H9 (cell line): ENCODE results near the gene FAM117A. TPM values are rescaled to one million over a fixed set of nuclear protein-coding genes. Genes with fewer than 3 reads are reported as not detected.

Experiments used
- DNase-seq: peaks from one replicate; pipeline ENCODE4 v3.0.0-alpha.2; 2017
- H2AFZ ChIP-seq: one replicate; pipeline ENCODE4 v1.6.1; 2013; ENCODE audit warnings: mild to moderate bottlenecking, low read length, control low read depth, moderate library complexity
- H2AK5ac ChIP-seq: 2 replicates; pipeline ENCODE4 v1.6.1; 2013; ENCODE audit warnings: low read length, control low read depth, mixed read lengths; ENCODE audit not compliant: insufficient read length
- H2BK120ac ChIP-seq: one replicate; pipeline ENCODE4 v1.6.1; 2013; ENCODE audit warnings: low read depth, mild to moderate bottlenecking, low read length, control low read depth, inconsistent platforms; ENCODE audit not compliant: poor library complexity, severe bottlenecking
- H2BK12ac ChIP-seq: 2 replicates; pipeline ENCODE4 v1.6.1; 2013; ENCODE audit warnings: low read length, control low read depth, mixed read lengths, low read depth; ENCODE audit not compliant: insufficient read length
- H2BK15ac ChIP-seq: 2 replicates; pipeline ENCODE4 v1.6.1; 2013; ENCODE audit warnings: low read depth, low read length, control low read depth
- H2BK20ac ChIP-seq: one replicate; pipeline ENCODE4 v1.6.1; 2013; ENCODE audit warnings: low read depth, mild to moderate bottlenecking, low read length, control low read depth, inconsistent platforms; ENCODE audit not compliant: poor library complexity, severe bottlenecking
- H2BK5ac ChIP-seq: 2 replicates; pipeline ENCODE4 v1.6.1; 2013; ENCODE audit warnings: low read length, control low read depth, mixed read lengths; ENCODE audit not compliant: insufficient read length
- H3K14ac ChIP-seq: 2 replicates; pipeline ENCODE4 v1.6.1; 2013; ENCODE audit warnings: low read length, control low read depth; ENCODE audit not compliant: insufficient read depth
- H3K18ac ChIP-seq: 2 replicates; pipeline ENCODE4 v1.6.1; 2013; ENCODE audit warnings: low read depth, mild to moderate bottlenecking, mixed read lengths, low read length, control low read depth; ENCODE audit not compliant: insufficient read length
- H3K23ac ChIP-seq: 2 replicates; pipeline ENCODE4 v1.6.1; 2013; ENCODE audit warnings: low read length, control low read depth, mixed read lengths, low read depth; ENCODE audit not compliant: insufficient read length
- H3K23me2 ChIP-seq: 2 replicates; pipeline ENCODE4 v1.6.1; 2013; ENCODE audit warnings: low read depth, mild to moderate bottlenecking, mixed read lengths, low read length, control low read depth; ENCODE audit not compliant: insufficient read length, poor library complexity, severe bottlenecking
- H3K27ac ChIP-seq: 2 replicates; pipeline ENCODE4 v1.5.1; 2013; ENCODE audit warnings: low read length, control low read depth, mixed read lengths, low read depth; ENCODE audit not compliant: insufficient read length
- H3K27me3 ChIP-seq: 2 replicates; pipeline ENCODE4 v1.6.1; 2013; ENCODE audit warnings: low read length, control low read depth, inconsistent platforms; ENCODE audit not compliant: insufficient read depth
- H3K4ac ChIP-seq: 2 replicates; pipeline ENCODE4 v1.6.1; 2013; ENCODE audit warnings: low read depth, mild to moderate bottlenecking, control low read depth, inconsistent platforms, low read length, moderate library complexity
- H3K4me1 ChIP-seq: 2 replicates; pipeline ENCODE4 v1.6.1; 2013; ENCODE audit warnings: low read length, control low read depth, inconsistent platforms; ENCODE audit not compliant: insufficient read depth
- H3K4me2 ChIP-seq: 2 replicates; pipeline ENCODE4 v1.6.1; 2013; ENCODE audit warnings: low read length, control low read depth, mixed read lengths; ENCODE audit not compliant: insufficient read length, insufficient read depth
- H3K56ac ChIP-seq: 2 replicates; pipeline ENCODE4 v1.6.1; 2013; ENCODE audit warnings: low read depth, mild to moderate bottlenecking, mixed read lengths, low read length, control low read depth; ENCODE audit not compliant: insufficient read length
- H3K79me1 ChIP-seq: 2 replicates; pipeline ENCODE4 v1.6.1; 2013; ENCODE audit warnings: low read depth, mild to moderate bottlenecking, moderate library complexity, low read length, control low read depth, inconsistent platforms; ENCODE audit not compliant: insufficient read depth, poor library complexity, severe bottlenecking
- H3K79me2 ChIP-seq: 2 replicates; pipeline ENCODE4 v1.6.1; 2013; ENCODE audit warnings: low read length, control low read depth, inconsistent platforms; ENCODE audit not compliant: insufficient read depth
- H3K9ac ChIP-seq: 2 replicates; pipeline ENCODE4 v1.6.1; 2013; ENCODE audit warnings: low read length, control low read depth, mixed read lengths; ENCODE audit not compliant: insufficient read length; ENCODE audit errors: extremely low read depth
- H3K9me3 ChIP-seq: one replicate; pipeline ENCODE4 v1.6.1; 2013; ENCODE audit warnings: low read depth, low read length, inconsistent platforms; ENCODE audit not compliant: control insufficient read depth
- H3T11ph ChIP-seq: one replicate; pipeline ENCODE4 v1.6.1; 2013; ENCODE audit warnings: mild to moderate bottlenecking, low read length, control low read depth, inconsistent platforms
- H4K20me1 ChIP-seq: one replicate; pipeline ENCODE4 v1.6.1; 2013; ENCODE audit not compliant: control insufficient read depth, insufficient read length, insufficient read depth
- H4K5ac ChIP-seq: 2 replicates; pipeline ENCODE4 v1.6.1; 2013; ENCODE audit warnings: low read depth, mild to moderate bottlenecking, mixed read lengths, low read length, control low read depth; ENCODE audit not compliant: insufficient read length
- H4K8ac ChIP-seq: replicated peaks from 2 replicates; pipeline ENCODE4 v1.6.1; 2013; ENCODE audit warnings: low read length, control low read depth, mixed read lengths, low read depth; ENCODE audit not compliant: insufficient read length
- H4K91ac ChIP-seq: 2 replicates; pipeline ENCODE4 v1.6.1; 2013; ENCODE audit warnings: low read depth, mild to moderate bottlenecking, moderate library complexity, mixed read lengths, low read length, control low read depth; ENCODE audit not compliant: insufficient read length
- H3K27ac Mint-ChIP-seq, 3 experiments: 2 replicates in 2 of 3; 3 replicates in 1 of 3; pipeline ENCODE4 v1.8.0; 2020 to 2021; ENCODE audit warnings: mixed read lengths in 3 of 3, mild to moderate bottlenecking in 1 of 3, moderate library complexity in 1 of 3
- H3K27me3 Mint-ChIP-seq: 2 replicates; pipeline ENCODE4 v1.8.0; 2021; ENCODE audit warnings: low read depth, mild to moderate bottlenecking, moderate library complexity, mixed read lengths
- H3K36me3 Mint-ChIP-seq, 3 experiments: 2 replicates in 2 of 3; 3 replicates in 1 of 3; pipeline ENCODE4 v1.8.0; 2020 to 2021; ENCODE audit warnings: low read depth in 3 of 3, mixed read lengths in 3 of 3; ENCODE audit not compliant: insufficient read depth in 1 of 3
- H3K4me1 Mint-ChIP-seq, 2 experiments: 2 replicates each; pipeline ENCODE4 v1.8.0; 2020; ENCODE audit warnings: mixed read lengths in 2 of 2
- H3K4me3 Mint-ChIP-seq, 2 experiments: 2 replicates in 1 of 2; 3 replicates in 1 of 2; pipeline ENCODE4 v1.8.0; 2020 to 2021; ENCODE audit warnings: mild to moderate bottlenecking in 2 of 2, mixed read lengths in 2 of 2, moderate library complexity in 1 of 2
- H3K9me3 Mint-ChIP-seq, 2 experiments: 2 replicates in 1 of 2; 3 replicates in 1 of 2; pipeline ENCODE4 v1.8.0; 2020; ENCODE audit warnings: mild to moderate bottlenecking in 2 of 2, mixed read lengths in 2 of 2, moderate library complexity in 1 of 2
- WGBS: extraction: QIAGEN DNeasy Blood & Tissue Kit; methylation state at CpG from one replicate; pipeline ENCODE4 v1.1.7; 2013; ENCODE audit warnings: missing lambda C conversion rate, low lambda C conversion rate, mixed read lengths; ENCODE audit not compliant: insufficient read length; ENCODE audit errors: extremely low coverage; 5-methylcytosine and 5-hydroxymethylcytosine counted together
- total RNA-seq: library from RNA; stranded (reverse); gene quantifications from 2 replicates; pipeline ENCODE4 v1.2.1, GENCODE V29; 2021
- TF ChIP-seq, protein P1 (sequence below): fragments of 200-600 bp; sonication (generic); conservative IDR thresholded peaks from 3 replicates; pipeline ENCODE4 v1.8.0; 2021; ENCODE audit warnings: antibody characterized with exemption, mild to moderate bottlenecking

FAM117A gene
- total RNA-seq, 1 experiment from 2014 or later: 21.1 TPM

GRCh38 chr17:49698005-49698404, 65.9 kb downstream of the FAM117A start:
- peaks cover 4% of the 10 kb centered on the region for H3K27me3 Mint-ChIP-seq
- Histone ChIP-seq H3K23ac (no peak overlapping the region), H4K20me1 (no peaks in the 10 kb centered on the region), H2BK15ac (no peak overlapping the region), H2BK20ac (no peak overlapping the region), H2AK5ac (no peak overlapping the region), H4K91ac (no peak overlapping the region), H3K4me2 (no peak overlapping the region), H3K4me1 (no peaks in the 10 kb centered on the region), H4K8ac (no peak overlapping the region), H3K27me3 (no peaks in the 10 kb centered on the region), H3K14ac (no peak overlapping the region), H2BK120ac (no peak overlapping the region), H2BK5ac (no peak overlapping the region), H3K9me3 (no peaks in the 10 kb centered on the region), H3K18ac (no peak overlapping the region), H4K5ac (no peak overlapping the region), H3T11ph (no peak overlapping the region), H3K23me2 (peaks cover 3% of the 10 kb centered on the region), H3K9ac (no peak overlapping the region), H2AFZ (no peak overlapping the region), H3K79me2 (no peaks in the 10 kb centered on the region), H3K56ac (no peak overlapping the region), H3K79me1 (no peaks in the 10 kb centered on the region), H2BK12ac (no peak overlapping the region), H3K4ac (no peak overlapping the region), H3K27ac (no peak overlapping the region)
- TF ChIP-seq, protein P1, sequence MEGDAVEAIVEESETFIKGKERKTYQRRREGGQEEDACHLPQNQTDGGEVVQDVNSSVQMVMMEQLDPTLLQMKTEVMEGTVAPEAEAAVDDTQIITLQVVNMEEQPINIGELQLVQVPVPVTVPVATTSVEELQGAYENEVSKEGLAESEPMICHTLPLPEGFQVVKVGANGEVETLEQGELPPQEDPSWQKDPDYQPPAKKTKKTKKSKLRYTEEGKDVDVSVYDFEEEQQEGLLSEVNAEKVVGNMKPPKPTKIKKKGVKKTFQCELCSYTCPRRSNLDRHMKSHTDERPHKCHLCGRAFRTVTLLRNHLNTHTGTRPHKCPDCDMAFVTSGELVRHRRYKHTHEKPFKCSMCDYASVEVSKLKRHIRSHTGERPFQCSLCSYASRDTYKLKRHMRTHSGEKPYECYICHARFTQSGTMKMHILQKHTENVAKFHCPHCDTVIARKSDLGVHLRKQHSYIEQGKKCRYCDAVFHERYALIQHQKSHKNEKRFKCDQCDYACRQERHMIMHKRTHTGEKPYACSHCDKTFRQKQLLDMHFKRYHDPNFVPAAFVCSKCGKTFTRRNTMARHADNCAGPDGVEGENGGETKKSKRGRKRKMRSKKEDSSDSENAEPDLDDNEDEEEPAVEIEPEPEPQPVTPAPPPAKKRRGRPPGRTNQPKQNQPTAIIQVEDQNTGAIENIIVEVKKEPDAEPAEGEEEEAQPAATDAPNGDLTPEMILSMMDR: no peak
- H3K27ac Mint-ChIP-seq: no peak overlapping the region
- H3K4me1 Mint-ChIP-seq: peaks cover 8% of the 10 kb centered on the region in 2 experiments
- WGBS: no CpG with 5 or more reads among the region's 6 CpGs
- DNase-seq: no peak
- H3K9me3 Mint-ChIP-seq: no peaks in the 10 kb centered on the region
- H3K36me3 Mint-ChIP-seq: peaks cover 6 to 30% (median 28%) of the 10 kb centered on the region in 3 experiments; a peak in 6 of 7 replicates
- H3K4me3 Mint-ChIP-seq: no peak overlapping the region
